ENCODE results near the gene DRC1.

DNA sequence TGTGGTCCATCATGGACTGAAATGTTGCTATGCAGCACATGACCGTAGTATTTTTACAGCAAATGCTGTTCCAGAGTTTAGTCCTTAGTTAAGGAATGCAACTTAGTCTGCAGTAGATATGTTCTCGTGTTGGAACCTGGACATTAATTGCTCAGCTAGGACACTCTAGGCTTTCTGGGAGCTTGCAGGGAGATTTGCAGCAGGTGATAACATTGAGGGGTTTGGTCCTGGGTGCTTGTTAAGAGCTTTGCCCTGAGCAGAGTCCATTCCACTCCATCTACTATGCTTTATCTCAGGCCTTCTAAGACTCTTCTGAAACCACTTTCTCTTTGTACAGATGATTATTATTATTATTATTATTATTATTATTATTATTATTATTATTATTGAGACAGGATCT, 27.1 kb downstream of the DRC1 start:
- TF ChIP-seq REST (IDR thresholded peaks at IDR 0.05; ENCODE audit: insufficient read depth in 1 of 2, low read depth in 2 of 2, low read length in 2 of 2) (no peak), SIN3A (IDR thresholded peaks at IDR 0.05; ENCODE audit: borderline replicate concordance, insufficient read depth, low read length) (no peak)
